H1 (cell line): ENCODE results near the gene RPUSD3. TPM values are rescaled to one million over a fixed set of nuclear protein-coding genes. Genes with fewer than 3 reads are reported as not detected.
"Not testable (repeated sequence)": the region's sequence is repeated elsewhere in the genome, so short reads cannot be mapped to it uniquely, and the experiment has no call there.

Source experiments
- CTCF ChIA-PET: fragments of 300-600 bp; sonication (Branson Sonifier 250); formaldehyde crosslinking; loops from one replicate; lab custom pipeline; 2021; ENCODE audit not compliant: partially characterized antibody; lab: Charles Lee
- POLR2A ChIA-PET: fragments of 300-600 bp; sonication (Branson Sonifier 250); formaldehyde crosslinking; loops from one replicate; lab custom pipeline; 2021; ENCODE audit warnings: inconsistent platforms; ENCODE audit not compliant: partially characterized antibody; lab: Charles Lee
- DNase-seq, 2 experiments: peaks; one replicate each; pipeline versions ENCODE4 v3.0.0 to v3.0.0-alpha.2; 2010 to 2022; ENCODE audit warnings: low spot score in 2 of 2, low read depth in 1 of 2, mixed read lengths in 1 of 2
- FAIRE-seq: peaks from 2 replicates; lab custom pipeline; 2011; peaks lifted over from hg19 to GRCh38; lab: Jason Lieb, UNC
- H2AFZ ChIP-seq: 2 replicates; pipeline ENCODE4 v1.8.1; 2012; ENCODE audit warnings: low read length, inconsistent platforms
- H2AK5ac ChIP-seq: 2 replicates; pipeline ENCODE4 v1.6.1; 2013; ENCODE audit warnings: low read depth, low read length
- H2BK120ac ChIP-seq: replicated peaks from 2 replicates; pipeline ENCODE3; 2013; ENCODE audit warnings: low read depth, low read length, inconsistent platforms
- H2BK12ac ChIP-seq: 2 replicates; pipeline ENCODE4 v1.6.1; 2013; ENCODE audit warnings: low read depth, low read length
- H2BK15ac ChIP-seq: 2 replicates; pipeline ENCODE4 v1.6.1; 2013; ENCODE audit warnings: low read length
- H2BK20ac ChIP-seq: 2 replicates; pipeline ENCODE4 v1.6.1; 2013; ENCODE audit warnings: low read length
- H2BK5ac ChIP-seq: 2 replicates; pipeline ENCODE4 v1.6.1; 2013; ENCODE audit warnings: low read depth, low read length
- H3K14ac ChIP-seq: 2 replicates; pipeline ENCODE4 v1.6.1; 2013; ENCODE audit warnings: inconsistent platforms; ENCODE audit not compliant: insufficient read length
- H3K18ac ChIP-seq: 2 replicates; pipeline ENCODE4 v1.6.1; 2013; ENCODE audit warnings: low read length; ENCODE audit errors: extremely low read depth
- H3K23ac ChIP-seq: 2 replicates; pipeline ENCODE4 v1.6.1; 2013; ENCODE audit warnings: inconsistent platforms; ENCODE audit not compliant: insufficient read length
- H3K23me2 ChIP-seq: 2 replicates; pipeline ENCODE4 v1.6.1; 2013; ENCODE audit warnings: low read depth, low read length
- H3K27ac ChIP-seq: 2 replicates; pipeline ENCODE4 v1.6.1; 2011; ENCODE audit warnings: low read depth, low read length, inconsistent platforms
- H3K27me3 ChIP-seq, 4 experiments: replicated peaks in 1 of 4; 1 replicate in 1 of 4; 2 replicates in 3 of 4; pipeline versions ENCODE4 v1.6.1 to v1.8.1; 2011 to 2013; ENCODE audit warnings: low read length in 3 of 4, mild to moderate bottlenecking in 3 of 4, inconsistent platforms in 2 of 4, mixed read lengths in 2 of 4, moderate library complexity in 1 of 4; ENCODE audit not compliant: control insufficient read depth in 3 of 4, insufficient read depth in 3 of 4; ENCODE audit errors: extremely low read depth in 1 of 4
- H3K36me3 ChIP-seq, 4 experiments: 2 replicates each; pipeline versions ENCODE4 v1.6.1 to v1.8.1; 2011 to 2013; ENCODE audit warnings: mild to moderate bottlenecking in 4 of 4, low read length in 3 of 4, moderate library complexity in 2 of 4, control low read depth in 1 of 4, inconsistent platforms in 1 of 4; ENCODE audit not compliant: insufficient read depth in 4 of 4, control insufficient read depth in 2 of 4
- H3K4ac ChIP-seq: replicated peaks from 2 replicates; pipeline ENCODE3; 2013; ENCODE audit warnings: low read length, low read depth, mixed read lengths, inconsistent platforms; ENCODE audit not compliant: insufficient read length
- H3K4me1 ChIP-seq, 4 experiments: replicated peaks in 1 of 4; 1 replicate in 1 of 4; 2 replicates in 3 of 4; pipeline versions ENCODE4 v1.6.1 to v1.8.1; 2011 to 2013; ENCODE audit warnings: low read length in 3 of 4, inconsistent platforms in 2 of 4, mixed read lengths in 1 of 4; ENCODE audit not compliant: insufficient read depth in 4 of 4, control insufficient read depth in 3 of 4
- H3K4me2 ChIP-seq, 2 experiments: 2 replicates each; pipeline versions ENCODE4 v1.6.1 to v1.8.1; 2011 to 2013; ENCODE audit warnings: low read depth in 2 of 2, low read length in 2 of 2, control low read depth in 1 of 2, inconsistent platforms in 1 of 2, mild to moderate bottlenecking in 1 of 2; ENCODE audit not compliant: insufficient read depth in 1 of 2
- H3K4me3 ChIP-seq, 4 experiments: fragments of 200-600, 300-600 bp in 1 of 4; sonication (generic), shearing (Covaris generic), sonication (Bioruptor Twin) in 1 of 4; 2 replicates each; pipeline versions ENCODE4 v1.5.1 to v1.8.1; 2011 to 2016; ENCODE audit warnings: low read length in 4 of 4, low read depth in 3 of 4, control low read depth in 2 of 4, inconsistent platforms in 2 of 4, mild to moderate bottlenecking in 2 of 4, mixed read lengths in 1 of 4, moderate library complexity in 1 of 4; ENCODE audit not compliant: insufficient read depth in 2 of 4; ENCODE audit errors: extremely low read depth in 1 of 4
- H3K56ac ChIP-seq: replicated peaks from 2 replicates; pipeline ENCODE3; 2013; ENCODE audit warnings: low read depth, mild to moderate bottlenecking, mixed read lengths, low read length, inconsistent platforms; ENCODE audit not compliant: insufficient read length
- H3K79me1 ChIP-seq: 2 replicates; pipeline ENCODE4 v1.6.1; 2013; ENCODE audit warnings: low read depth, low read length, control low read depth
- H3K79me2 ChIP-seq, 2 experiments: 2 replicates each; pipeline versions ENCODE4 v1.6.1 to v1.8.1; 2012 to 2013; ENCODE audit warnings: low read length in 2 of 2, mild to moderate bottlenecking in 2 of 2, inconsistent platforms in 1 of 2; ENCODE audit not compliant: insufficient read depth in 2 of 2, control insufficient read depth in 1 of 2
- H3K9ac ChIP-seq, 4 experiments: replicated peaks in 1 of 4; 1 replicate in 1 of 4; 2 replicates in 3 of 4; pipeline versions ENCODE4 v1.6.1 to v1.8.1; 2011 to 2013; ENCODE audit warnings: low read depth in 3 of 4, low read length in 3 of 4, control low read depth in 2 of 4, mild to moderate bottlenecking in 2 of 4, moderate library complexity in 2 of 4, inconsistent platforms in 1 of 4; ENCODE audit errors: extremely low read depth in 1 of 4
- H3K9me3 ChIP-seq, 2 experiments: 2 replicates each; pipeline versions ENCODE4 v1.6.1 to v1.8.1; 2012 to 2013; ENCODE audit warnings: mild to moderate bottlenecking in 2 of 2, moderate library complexity in 2 of 2, control low read depth in 1 of 2, inconsistent platforms in 1 of 2, low read depth in 1 of 2, low read length in 1 of 2, mixed read lengths in 1 of 2; ENCODE audit not compliant: insufficient read depth in 2 of 2
- H4K20me1 ChIP-seq, 2 experiments: replicated peaks in 1 of 2; 2 replicates each; pipeline versions ENCODE3 to v1.8.1; 2011 to 2013; ENCODE audit warnings: inconsistent platforms in 2 of 2, low read length in 2 of 2, mild to moderate bottlenecking in 1 of 2; ENCODE audit not compliant: insufficient read depth in 2 of 2, control insufficient read depth in 1 of 2
- H4K5ac ChIP-seq: 2 replicates; pipeline ENCODE4 v1.6.1; 2013; ENCODE audit warnings: low read length, low read depth, mixed read lengths, inconsistent platforms; ENCODE audit not compliant: insufficient read length
- H4K8ac ChIP-seq: 2 replicates; pipeline ENCODE4 v1.8.0; 2013; ENCODE audit warnings: mild to moderate bottlenecking, moderate library complexity, low read length, inconsistent platforms; ENCODE audit not compliant: insufficient read depth; ENCODE audit errors: extremely low read depth
- H4K91ac ChIP-seq: replicated peaks from 2 replicates; pipeline ENCODE3; 2013; ENCODE audit warnings: low read length, mixed read lengths, inconsistent platforms; ENCODE audit not compliant: insufficient read length
- WGBS, 2 experiments: shearing (Covaris generic) in 1 of 2; methylation state at CpG; one replicate each; pipeline versions ENCODE4 v1.1.6 to v1.1.7; 2013 to 2015; ENCODE audit warnings: low lambda C conversion rate in 2 of 2, mixed read lengths in 2 of 2, inconsistent platforms in 1 of 2, low coverage in 1 of 2, missing lambda C conversion rate in 1 of 2; ENCODE audit not compliant: insufficient replicate concordance in 2 of 2, insufficient coverage in 1 of 2, insufficient read length in 1 of 2; ENCODE audit errors: extremely low coverage in 1 of 2, missing lambda C conversion rate in 1 of 2; 5-methylcytosine and 5-hydroxymethylcytosine counted together
- polyA plus RNA-seq, 7 experiments: library from polyadenylated mRNA; depleted of rRNA in 3 of 7; stranded (reverse) in 5 of 7; unstranded in 2 of 7; fragments of >200 nt in 5 of 7; fragments of 200-250 nt in 2 of 7; gene quantifications; 1 replicate in 5 of 7; 2 replicates in 1 of 7; 4 replicates in 1 of 7; pipeline versions ENCODE4 v1.2.1 to v1.2.3, GENCODE V29; 2011 to 2013; ENCODE audit warnings: missing spikeins in 2 of 7, mixed read lengths in 2 of 7
- total RNA-seq: library from RNA; stranded (reverse); fragmentation: NEBNext Ultra II Directional; extraction: Animal tissue kit (Norgen Biotek cat#: 25700); gene quantifications from 2 replicates; pipeline ENCODE4 v1.2.1, GENCODE V29; 2021

The RPUSD3 gene
- total and polyA plus RNA-seq, 2 of the 8 experiments (the other 6 are each of a cell fraction or from before 2014, with no cell fraction given), result 68.4 to 154 TPM

- not testable (repeated sequence) for H2BK120ac ChIP-seq
Observed at GRCh38 chr3:9847870-9848269, 4.1 kb upstream of the RPUSD3 start.

More at GRCh38 chr3:9847870-9848269, 4.1 kb upstream of the RPUSD3 start:
- 71% methylated on average over 7 of the region's 9 CpGs; no CpG with 5 or more reads in 1 of the 2 experiments for WGBS, 2 experiments
- H3K9me3 ChIP-seq, H2AFZ ChIP-seq, H4K8ac ChIP-seq, FAIRE-seq, H4K5ac ChIP-seq, H3K36me3 ChIP-seq, DNase-seq, H3K9ac ChIP-seq, H3K23ac ChIP-seq, H4K91ac ChIP-seq, H3K18ac ChIP-seq, H3K56ac ChIP-seq, H2BK12ac ChIP-seq, H3K4ac ChIP-seq, H3K27ac ChIP-seq, POLR2A ChIA-PET, H4K20me1 ChIP-seq, H3K23me2 ChIP-seq, H3K4me2 ChIP-seq, H2BK15ac ChIP-seq, H3K27me3 ChIP-seq, H3K4me1 ChIP-seq, H2BK5ac ChIP-seq, H3K14ac ChIP-seq, H2BK20ac ChIP-seq, H3K4me3 ChIP-seq, H3K79me1 ChIP-seq, H3K79me2 ChIP-seq, H2AK5ac ChIP-seq: not testable (repeated sequence)
- CTCF ChIA-PET, result interaction anchor here (1.4 to 2.1 kb wide), 5 partner anchors 10 to 65 kb away, joined by 4 to 6 read pairs (median 6); no protein-coding TSS in a partner anchor
